A549 treated with CORT108297 at 1 μM for 4 hours (cell line): Measurements from ENCODE around the gene KRT6A. TPM values are rescaled to one million over a fixed set of nuclear protein-coding genes. Genes with fewer than 3 reads are reported as not detected.

Experiments used
- total RNA-seq: library from RNA; stranded (reverse); fragments of 200-300 nt; extraction: Qiagen RNA extraction; gene quantifications from 5 replicates; pipeline ENCODE4 v1.2.3, GENCODE V29; 2022

KRT6A gene
- total RNA-seq, result 1.4 to 2.9 TPM (median 1.6 TPM) in 5 replicates

GRCh38 chr12:52493172-52493571 is at the start of gene KRT6A:
Gene KRT6A, minus strand, starts transcription at chr12:52493257. Its CDS starts 69 bp downstream, at chr12:52493188.

DNA sequence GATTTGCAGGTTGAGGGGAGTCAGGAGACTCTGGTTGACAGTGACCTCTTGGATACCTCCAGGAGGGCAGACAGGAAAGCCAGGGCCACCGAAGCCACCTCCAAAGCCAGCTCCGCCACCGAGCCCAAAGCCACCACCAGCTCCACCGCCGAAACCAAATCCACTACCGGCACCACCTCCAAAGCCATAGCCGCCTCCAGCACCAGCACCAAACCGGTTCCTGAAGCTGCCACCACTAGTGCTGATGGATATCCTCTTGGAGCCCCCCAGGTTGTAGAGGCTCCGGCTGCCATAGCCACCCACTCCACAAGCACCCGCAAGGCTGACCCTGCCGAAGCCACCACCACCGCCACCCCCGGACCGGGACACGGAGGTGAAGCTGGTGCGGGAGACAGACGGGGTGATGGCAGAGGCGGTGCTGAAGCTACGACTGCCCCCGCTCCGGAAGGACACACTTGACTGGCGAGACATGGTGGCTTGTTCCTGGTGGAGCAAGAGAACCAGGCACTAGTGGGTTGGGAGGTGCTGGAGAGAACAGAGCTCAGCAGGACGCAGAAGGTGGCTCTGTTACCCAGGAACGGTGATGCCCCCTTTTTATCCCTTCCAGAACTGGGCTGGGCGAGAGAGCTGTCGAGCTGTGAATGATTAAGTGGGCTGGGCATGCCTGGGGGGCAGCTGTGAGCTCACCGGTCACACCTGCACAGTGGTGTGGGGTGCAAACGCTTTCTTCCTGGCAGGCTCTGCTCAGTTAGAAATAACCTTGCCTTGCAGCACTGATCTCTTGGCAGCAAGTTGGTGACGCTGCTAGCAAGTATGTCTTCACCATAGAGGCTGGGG is 27.0 kb upstream of the KRT6A start, which contains the start of gene KRT5:
Gene KRT5, minus strand, starts transcription at position 569 of the 837 bp plus-strand sequence. Its CDS starts 98 bp downstream, at position 471.

GRCh38 chr12:52473768-52474167 is 19.3 kb downstream of the KRT6A start, which contains the start of gene KRT6C:
Gene KRT6C, minus strand, starts transcription at chr12:52473805. Its CDS starts 68 bp downstream, at chr12:52473737.

DNA sequence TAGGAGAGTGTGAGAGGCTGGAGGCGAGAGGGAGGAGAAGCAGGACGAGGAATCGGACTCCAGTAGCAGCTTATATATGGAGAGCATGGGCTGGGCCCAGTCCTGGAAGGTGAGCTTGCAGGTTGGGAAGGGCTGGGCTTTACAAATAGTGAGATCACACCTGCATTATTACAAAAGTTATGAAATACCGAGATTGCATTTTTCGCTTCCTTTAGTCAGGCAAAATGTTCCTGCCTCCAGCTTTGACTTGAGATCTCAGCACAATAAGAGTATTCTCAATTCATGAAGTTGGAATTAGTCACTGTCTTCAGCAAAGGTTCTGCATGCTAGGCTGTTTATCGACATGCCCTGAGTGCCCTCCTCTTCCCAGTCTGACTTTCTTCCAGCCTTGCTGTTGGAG is 41.0 kb downstream of the KRT6A start, which contains the start of gene KRT6B:
Gene KRT6B, minus strand, starts transcription at position 46 of the 400 bp plus-strand sequence. CDS start 68 bp downstream, outside the sequence.

Other genes with a start within 250 kb of the KRT6A start
- gene KRT86, start 218.6 kb downstream of the KRT6A start, total RNA-seq, result 28.5 to 47.2 TPM (median 42.7 TPM) in 5 replicates
- 3,262 to 4,197 TPM (median 4,015 TPM) in 5 replicates for gene KRT81, start 201.7 kb downstream of the KRT6A start, total RNA-seq
- 3.4 to 6.5 TPM (median 5.6 TPM) in 5 replicates for gene KRT83, start 171.9 kb downstream of the KRT6A start, total RNA-seq
- 0.02 to 0.06 TPM (median 0.05 TPM) in 3 of 5 replicates, not detected in the others for gene KRT85, start 125.8 kb downstream of the KRT6A start, total RNA-seq
- gene KRT84, start 107.6 kb downstream of the KRT6A start, total RNA-seq, result not detected in 5 replicates
- not detected in 5 replicates for gene KRT82, start 86.9 kb downstream of the KRT6A start, total RNA-seq
- gene KRT75, start 58.9 kb downstream of the KRT6A start, total RNA-seq, result 0.13 to 0.21 TPM (median 0.16 TPM) in 5 replicates
- gene KRT6B, start 41.1 kb downstream of the KRT6A start, total RNA-seq, result 0.05 to 0.07 TPM (median 0.06 TPM) in 3 of 5 replicates, not detected in the others
- gene KRT6C, start 19.5 kb downstream of the KRT6A start, total RNA-seq, result not detected in 5 replicates
- gene KRT5, start 27.1 kb upstream of the KRT6A start, total RNA-seq, result 0.08 to 0.27 TPM (median 0.21 TPM) in 5 replicates
- 0.05 TPM in 1 of 5 replicates, not detected in the others for gene KRT71, start 59.9 kb upstream of the KRT6A start, total RNA-seq
- gene KRT74, start 80.6 kb upstream of the KRT6A start, total RNA-seq, result not detected in 5 replicates
- gene KRT72, start 108.2 kb upstream of the KRT6A start, total RNA-seq, result 0.05 TPM in 1 of 5 replicates, not detected in the others
- not detected in 5 replicates for gene KRT73, start 125.3 kb upstream of the KRT6A start, total RNA-seq
- gene KRT2, start 159.0 kb upstream of the KRT6A start, total RNA-seq, result not detected in 5 replicates
- gene KRT1, start 187.2 kb upstream of the KRT6A start, total RNA-seq, result not detected in 5 replicates
- gene KRT77, start 210.3 kb upstream of the KRT6A start, total RNA-seq, result not detected in 5 replicates